ENCODE measurements around the gene TRIO. TPM values are rescaled to one million over a fixed set of nuclear protein-coding genes. Genes with fewer than 3 reads are reported as not detected.

TRIO gene
- total and polyA plus RNA-seq, 2 of the 8 experiments (the other 6 are each of a cell fraction or from before 2014, with no cell fraction given), result 35.1 to 69.1 TPM

DNA sequence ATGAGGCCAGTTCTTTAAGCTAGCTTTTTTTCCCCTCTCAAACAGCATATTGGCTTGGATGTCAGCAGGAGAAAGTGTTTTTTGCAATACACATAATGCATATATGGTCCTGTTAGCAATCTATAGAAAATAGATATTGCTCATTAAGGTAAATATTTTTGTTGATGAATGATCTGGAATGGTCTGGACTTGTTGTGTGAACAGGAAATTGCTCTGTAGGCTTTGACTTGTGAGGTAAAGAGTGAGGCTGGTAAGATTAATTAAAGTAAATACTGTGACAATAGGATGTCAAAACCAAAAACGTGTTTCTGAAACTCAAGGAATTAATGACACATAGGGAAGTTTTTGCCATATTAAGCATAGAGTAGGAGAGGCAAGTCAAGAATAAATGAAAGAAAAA, 176.0 kb downstream of the TRIO start:
- FAIRE-seq (no peak), DNase-seq (ENCODE audit: low read depth in 1 of 2, low spot score in 2 of 2) (no peak)
- Histone ChIP-seq H4K20me1 (replicated peaks in 1 of 2; ENCODE audit: control insufficient read depth in 1 of 2, insufficient read depth in 2 of 2, low read length in 2 of 2) (peaks cover 0 to 3% of the 10 kb centered on the region in 2 experiments), H2BK15ac (ENCODE audit: low read length) (no peak overlapping the region), H3K79me2 (ENCODE audit: control insufficient read depth in 1 of 2, insufficient read depth in 2 of 2, low read length in 2 of 2) (no peaks in the 10 kb centered on the region), H3K27ac (ENCODE audit: low read depth, low read length) (no peak overlapping the region), H3K4ac (replicated peaks; ENCODE audit: insufficient read length, low read depth, low read length) (no peak overlapping the region), H4K8ac (ENCODE audit: extremely low read depth, insufficient read depth, low read length) (no peak overlapping the region), H3K14ac (ENCODE audit: insufficient read length) (no peak overlapping the region), H2AK5ac (ENCODE audit: low read depth, low read length) (no peak overlapping the region), H3K79me1 (ENCODE audit: low read depth, low read length) (no peaks in the 10 kb centered on the region; the same call in 1 of the 2 replicates), H3K9me3 (ENCODE audit: insufficient read depth in 2 of 2, low read depth in 1 of 2, low read length in 1 of 2) (peaks cover 4 to 7% of the 10 kb centered on the region in 2 experiments; a peak in 2 of 4 replicates), H4K91ac (replicated peaks; ENCODE audit: insufficient read length, low read length) (no peak overlapping the region), H3K4me3 (ENCODE audit: extremely low read depth in 1 of 4, insufficient read depth in 2 of 4, low read depth in 3 of 4, low read length in 4 of 4) (no peak overlapping the region), H3K4me2 (ENCODE audit: insufficient read depth in 1 of 2, low read depth in 2 of 2, low read length in 2 of 2) (no peak overlapping the region), H2BK12ac (ENCODE audit: low read depth, low read length) (no peak overlapping the region), H3K4me1 (replicated peaks in 1 of 4; ENCODE audit: control insufficient read depth in 3 of 4, insufficient read depth in 4 of 4, low read length in 3 of 4) (peaks cover 0 to 12% (median 1%) of the 10 kb centered on the region in 4 experiments; a peak in 3 of 7 replicates), H2AFZ (ENCODE audit: low read length) (no peak overlapping the region), H2BK5ac (ENCODE audit: low read depth, low read length) (no peak overlapping the region), H3K18ac (ENCODE audit: extremely low read depth, low read length) (no peak overlapping the region), H2BK120ac (replicated peaks; ENCODE audit: low read depth, low read length) (no peak overlapping the region), H3K23ac (ENCODE audit: insufficient read length) (no peak overlapping the region), H3K9ac (replicated peaks in 1 of 4; ENCODE audit: extremely low read depth in 1 of 4, low read depth in 3 of 4, low read length in 3 of 4) (no peak overlapping the region), H3K36me3 (ENCODE audit: control insufficient read depth in 2 of 4, insufficient read depth in 4 of 4, low read length in 3 of 4) (peaks cover 0 to 32% (median 17%) of the 10 kb centered on the region in 4 experiments; a peak in 7 of 8 replicates), H3K23me2 (ENCODE audit: low read depth, low read length) (no peaks in the 10 kb centered on the region), H4K5ac (ENCODE audit: insufficient read length, low read depth, low read length) (no peak overlapping the region), H3K27me3 (replicated peaks in 1 of 4; ENCODE audit: control insufficient read depth in 3 of 4, extremely low read depth in 1 of 4, insufficient read depth in 3 of 4, low read length in 3 of 4) (no peaks in the 10 kb centered on the region), H2BK20ac (ENCODE audit: low read length) (no peak overlapping the region), H3K56ac (replicated peaks; ENCODE audit: insufficient read length, low read depth, low read length) (no peak overlapping the region)
- TF ChIP-seq EP300 (IDR thresholded peaks at IDR 0.05; ENCODE audit: borderline replicate concordance in 1 of 2, low read depth in 2 of 2, low read length in 2 of 2), result no peak
- TF ChIP-seq GABPA (IDR thresholded peaks at IDR 0.05; ENCODE audit: borderline replicate concordance, insufficient read depth, low read length), result no peak
- no peak for TF ChIP-seq TAF7 (optimal IDR thresholded peaks at IDR 0.05; ENCODE audit: borderline replicate concordance, low read depth, low read length)
- no peak for TF ChIP-seq NANOG (IDR thresholded peaks at IDR 0.05; ENCODE audit: insufficient read depth, low read depth, low read length, poor library complexity, severe bottlenecking)
- TF ChIP-seq POLR2AphosphoS5 (IDR thresholded peaks at IDR 0.05; ENCODE audit: low read depth, low read length), result no peak
- TF ChIP-seq TBP (IDR thresholded peaks at IDR 0.05; ENCODE audit: low read depth, low read length), result no peak
- no peak for TF ChIP-seq CHD2 (IDR thresholded peaks at IDR 0.05; ENCODE audit: low read length)
- no peak for TF ChIP-seq SAP30 (IDR thresholded peaks at IDR 0.05; ENCODE audit: insufficient read depth, insufficient replicate concordance, low read length)
- TF ChIP-seq RFX5 (IDR thresholded peaks at IDR 0.05; ENCODE audit: borderline replicate concordance, low read depth, low read length), result no peak
- ChIA-PET POLR2A (ENCODE audit: partially characterized antibody) (no interaction called here), CTCF (ENCODE audit: partially characterized antibody) (no interaction called here)
- WGBS, 2 experiments (ENCODE audit: extremely low coverage in 1 of 2, insufficient coverage in 1 of 2, insufficient read length in 1 of 2, insufficient replicate concordance in 2 of 2, low coverage in 1 of 2, low lambda C conversion rate in 2 of 2, missing lambda C conversion rate in 1 of 2), result 83% methylated on average over 1 of the region's 1 CpG; no CpG with 5 or more reads in 1 of the 2 experiments
